IMR-90 (cell line): Measurements from ENCODE around the gene EPB41L4A.

Source experiments
- CEBPB ChIP-seq: IDR thresholded peaks from 2 replicates; pipeline ENCODE4 v1.6.1; 2012; ENCODE audit warnings: low read depth, low read length, improper control_type of control experiment
- CTCF ChIP-seq: conservative IDR thresholded peaks from 2 replicates; pipeline ENCODE4 v1.5.1; 2012; ENCODE audit warnings: mild to moderate bottlenecking, low read depth, low read length, improper control_type of control experiment
- ELK1 ChIP-seq: fragments of 150-350 bp; IDR thresholded peaks from 2 replicates; pipeline ENCODE4 v1.6.1; 2016; ENCODE audit warnings: low read depth, mild to moderate bottlenecking, low read length, moderate library complexity, borderline replicate concordance
- FOS ChIP-seq: fragments of 150-350 bp; IDR thresholded peaks from 2 replicates; pipeline ENCODE4 v1.6.1; 2016; ENCODE audit warnings: low read depth, low read length
- MAFK ChIP-seq: IDR thresholded peaks from 2 replicates; pipeline ENCODE4 v1.6.1; 2012; ENCODE audit warnings: low read depth, low read length, improper control_type of control experiment
- POLR2A ChIP-seq: IDR thresholded peaks from 2 replicates; pipeline ENCODE4 v1.6.1; 2012; ENCODE audit warnings: mild to moderate bottlenecking, low read depth, low read length
- RFX5 ChIP-seq: IDR thresholded peaks from 2 replicates; pipeline ENCODE4 v1.8.0; 2012; ENCODE audit warnings: low read depth, mild to moderate bottlenecking, low read length, moderate library complexity
- SMC3 ChIP-seq: fragments of 150-350 bp; IDR thresholded peaks from 2 replicates; pipeline ENCODE4 v1.6.1; 2016; ENCODE audit warnings: low read depth, mild to moderate bottlenecking, antibody characterized with exemption, low read length, moderate library complexity
- USF2 ChIP-seq: fragments of 150-350 bp; IDR thresholded peaks from 2 replicates; pipeline ENCODE4 v1.6.1; 2017; ENCODE audit warnings: mild to moderate bottlenecking, antibody characterized with exemption, low read length, low read depth

- TF ChIP-seq CTCF (no peak), FOS (no peak), RFX5 (no peak), SMC3 (no peak), POLR2A (no peak), MAFK (no peak), USF2 (no peak), ELK1 (no peak), CEBPB (no peak)
Measured at GRCh38 chr5:112372543-112372942, 46.5 kb downstream of the EPB41L4A start.
